Uterus (tissue), 2 donors: ENCODE data around the gene ASPRV1.
"Not testable (repeated sequence)": the region's sequence is repeated elsewhere in the genome, so short reads cannot be mapped to it uniquely, and the experiment has no call there.

Source experiments
- POLR2A ChIP-seq, 2 donors: fragments of 450-650 bp; IDR thresholded peaks; one replicate each; pipeline ENCODE4 v1.6.1; 2016; ENCODE audit warnings: antibody characterized with exemption in 2 of 2, mild to moderate bottlenecking in 1 of 2, moderate library complexity in 1 of 2
- TF ChIP-seq, protein P1 (sequence below), 4 experiments: fragments of 200-600 bp in 2 of 4; fragments of 450-650 bp in 2 of 4; sonication (generic) in 2 of 4; IDR thresholded peaks; one replicate each; pipeline ENCODE4 v1.5.1; 2016 to 2019; ENCODE audit warnings: antibody characterized with exemption in 4 of 4, mild to moderate bottlenecking in 2 of 4, moderate library complexity in 1 of 4

DNA sequence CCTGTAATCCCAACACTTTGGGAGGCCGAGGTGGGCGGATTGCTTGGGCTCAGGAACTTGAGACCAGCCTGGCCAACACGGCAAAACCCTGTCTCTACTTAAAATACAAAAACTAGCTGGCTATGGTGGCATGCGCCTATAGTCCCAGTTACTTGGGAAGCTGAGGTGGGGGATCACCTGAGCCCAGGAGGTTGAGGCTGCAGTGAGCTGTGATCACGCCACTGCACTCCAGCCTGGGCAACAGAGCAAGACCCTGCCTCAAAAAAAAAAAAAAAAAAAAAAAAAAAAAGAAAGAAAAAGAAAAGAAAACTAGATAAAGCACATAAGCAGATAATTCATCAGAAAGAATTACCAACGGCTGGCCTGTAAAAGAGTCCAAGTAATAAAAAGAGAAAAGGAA lies 39.1 kb upstream of the ASPRV1 start:
- TF ChIP-seq, protein P1, sequence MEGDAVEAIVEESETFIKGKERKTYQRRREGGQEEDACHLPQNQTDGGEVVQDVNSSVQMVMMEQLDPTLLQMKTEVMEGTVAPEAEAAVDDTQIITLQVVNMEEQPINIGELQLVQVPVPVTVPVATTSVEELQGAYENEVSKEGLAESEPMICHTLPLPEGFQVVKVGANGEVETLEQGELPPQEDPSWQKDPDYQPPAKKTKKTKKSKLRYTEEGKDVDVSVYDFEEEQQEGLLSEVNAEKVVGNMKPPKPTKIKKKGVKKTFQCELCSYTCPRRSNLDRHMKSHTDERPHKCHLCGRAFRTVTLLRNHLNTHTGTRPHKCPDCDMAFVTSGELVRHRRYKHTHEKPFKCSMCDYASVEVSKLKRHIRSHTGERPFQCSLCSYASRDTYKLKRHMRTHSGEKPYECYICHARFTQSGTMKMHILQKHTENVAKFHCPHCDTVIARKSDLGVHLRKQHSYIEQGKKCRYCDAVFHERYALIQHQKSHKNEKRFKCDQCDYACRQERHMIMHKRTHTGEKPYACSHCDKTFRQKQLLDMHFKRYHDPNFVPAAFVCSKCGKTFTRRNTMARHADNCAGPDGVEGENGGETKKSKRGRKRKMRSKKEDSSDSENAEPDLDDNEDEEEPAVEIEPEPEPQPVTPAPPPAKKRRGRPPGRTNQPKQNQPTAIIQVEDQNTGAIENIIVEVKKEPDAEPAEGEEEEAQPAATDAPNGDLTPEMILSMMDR (IDR thresholded peaks at IDR 0.05), result not testable (repeated sequence)
- TF ChIP-seq POLR2A (IDR thresholded peaks at IDR 0.05), result not testable (repeated sequence)
